ENCODE data around the gene SINHCAF.
"Not testable (repeated sequence)": the region's sequence is repeated elsewhere in the genome, so short reads cannot be mapped to it uniquely, and the experiment has no call there.

DNA sequence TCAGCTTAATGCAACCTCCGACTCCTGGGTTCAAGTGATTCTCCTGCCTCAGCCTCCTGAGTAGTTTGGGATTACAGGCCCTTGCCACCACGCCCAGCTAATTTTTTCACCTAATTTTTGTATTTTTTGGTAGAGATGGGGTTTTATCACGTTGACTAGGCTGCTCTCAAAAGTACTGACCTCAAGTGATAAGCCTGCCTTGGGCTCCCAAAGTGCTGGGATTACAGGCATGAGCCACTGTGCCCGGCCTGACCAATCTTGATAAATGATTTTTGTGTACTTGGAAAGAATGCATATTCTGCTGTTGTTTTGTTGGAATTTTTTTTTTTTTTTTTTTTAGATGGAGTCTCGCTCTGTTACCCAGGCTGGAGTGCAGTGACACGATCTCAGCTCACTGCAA lies 49.5 kb upstream of the SINHCAF start:
- TF ChIP-seq, protein P1, sequence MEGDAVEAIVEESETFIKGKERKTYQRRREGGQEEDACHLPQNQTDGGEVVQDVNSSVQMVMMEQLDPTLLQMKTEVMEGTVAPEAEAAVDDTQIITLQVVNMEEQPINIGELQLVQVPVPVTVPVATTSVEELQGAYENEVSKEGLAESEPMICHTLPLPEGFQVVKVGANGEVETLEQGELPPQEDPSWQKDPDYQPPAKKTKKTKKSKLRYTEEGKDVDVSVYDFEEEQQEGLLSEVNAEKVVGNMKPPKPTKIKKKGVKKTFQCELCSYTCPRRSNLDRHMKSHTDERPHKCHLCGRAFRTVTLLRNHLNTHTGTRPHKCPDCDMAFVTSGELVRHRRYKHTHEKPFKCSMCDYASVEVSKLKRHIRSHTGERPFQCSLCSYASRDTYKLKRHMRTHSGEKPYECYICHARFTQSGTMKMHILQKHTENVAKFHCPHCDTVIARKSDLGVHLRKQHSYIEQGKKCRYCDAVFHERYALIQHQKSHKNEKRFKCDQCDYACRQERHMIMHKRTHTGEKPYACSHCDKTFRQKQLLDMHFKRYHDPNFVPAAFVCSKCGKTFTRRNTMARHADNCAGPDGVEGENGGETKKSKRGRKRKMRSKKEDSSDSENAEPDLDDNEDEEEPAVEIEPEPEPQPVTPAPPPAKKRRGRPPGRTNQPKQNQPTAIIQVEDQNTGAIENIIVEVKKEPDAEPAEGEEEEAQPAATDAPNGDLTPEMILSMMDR (IDR thresholded peaks at IDR 0.05; ENCODE audit: low read length): not testable (repeated sequence)
- not testable (repeated sequence) for TF ChIP-seq EZH2 (IDR thresholded peaks at IDR 0.05; ENCODE audit: borderline replicate concordance, low read length)
